H1 (cell line): ENCODE data around the gene CLCNKB. TPM values are rescaled to one million over a fixed set of nuclear protein-coding genes. Genes with fewer than 3 reads are reported as not detected.
A peak's percentile ranks its signal among the peaks of the same experiment; 100 is the strongest.

Source experiments
- CTCF ChIA-PET: fragments of 300-600 bp; sonication (Branson Sonifier 250); formaldehyde crosslinking; loops from one replicate; lab custom pipeline; 2021; ENCODE audit not compliant: partially characterized antibody; lab: Charles Lee
- POLR2A ChIA-PET: fragments of 300-600 bp; sonication (Branson Sonifier 250); formaldehyde crosslinking; loops from one replicate; lab custom pipeline; 2021; ENCODE audit warnings: inconsistent platforms; ENCODE audit not compliant: partially characterized antibody; lab: Charles Lee
- DNase-seq, 2 experiments: peaks; one replicate each; pipeline versions ENCODE4 v3.0.0 to v3.0.0-alpha.2; 2010 to 2022; ENCODE audit warnings: low spot score in 2 of 2, low read depth in 1 of 2, mixed read lengths in 1 of 2
- FAIRE-seq: peaks from 2 replicates; lab custom pipeline; 2011; peaks lifted over from hg19 to GRCh38; lab: Jason Lieb, UNC
- H2AFZ ChIP-seq: 2 replicates; pipeline ENCODE4 v1.8.1; 2012; ENCODE audit warnings: low read length, inconsistent platforms
- H2AK5ac ChIP-seq: 2 replicates; pipeline ENCODE4 v1.6.1; 2013; ENCODE audit warnings: low read depth, low read length
- H2BK120ac ChIP-seq: replicated peaks from 2 replicates; pipeline ENCODE3; 2013; ENCODE audit warnings: low read depth, low read length, inconsistent platforms
- H2BK12ac ChIP-seq: 2 replicates; pipeline ENCODE4 v1.6.1; 2013; ENCODE audit warnings: low read depth, low read length
- H2BK15ac ChIP-seq: 2 replicates; pipeline ENCODE4 v1.6.1; 2013; ENCODE audit warnings: low read length
- H2BK20ac ChIP-seq: 2 replicates; pipeline ENCODE4 v1.6.1; 2013; ENCODE audit warnings: low read length
- H2BK5ac ChIP-seq: 2 replicates; pipeline ENCODE4 v1.6.1; 2013; ENCODE audit warnings: low read depth, low read length
- H3K14ac ChIP-seq: 2 replicates; pipeline ENCODE4 v1.6.1; 2013; ENCODE audit warnings: inconsistent platforms; ENCODE audit not compliant: insufficient read length
- H3K18ac ChIP-seq: 2 replicates; pipeline ENCODE4 v1.6.1; 2013; ENCODE audit warnings: low read length; ENCODE audit errors: extremely low read depth
- H3K23ac ChIP-seq: 2 replicates; pipeline ENCODE4 v1.6.1; 2013; ENCODE audit warnings: inconsistent platforms; ENCODE audit not compliant: insufficient read length
- H3K23me2 ChIP-seq: 2 replicates; pipeline ENCODE4 v1.6.1; 2013; ENCODE audit warnings: low read depth, low read length
- H3K27ac ChIP-seq: 2 replicates; pipeline ENCODE4 v1.6.1; 2011; ENCODE audit warnings: low read depth, low read length, inconsistent platforms
- H3K27me3 ChIP-seq, 4 experiments: replicated peaks in 1 of 4; 1 replicate in 1 of 4; 2 replicates in 3 of 4; pipeline versions ENCODE4 v1.6.1 to v1.8.1; 2011 to 2013; ENCODE audit warnings: low read length in 3 of 4, mild to moderate bottlenecking in 3 of 4, inconsistent platforms in 2 of 4, mixed read lengths in 2 of 4, moderate library complexity in 1 of 4; ENCODE audit not compliant: control insufficient read depth in 3 of 4, insufficient read depth in 3 of 4; ENCODE audit errors: extremely low read depth in 1 of 4
- H3K36me3 ChIP-seq, 4 experiments: 2 replicates each; pipeline versions ENCODE4 v1.6.1 to v1.8.1; 2011 to 2013; ENCODE audit warnings: mild to moderate bottlenecking in 4 of 4, low read length in 3 of 4, moderate library complexity in 2 of 4, control low read depth in 1 of 4, inconsistent platforms in 1 of 4; ENCODE audit not compliant: insufficient read depth in 4 of 4, control insufficient read depth in 2 of 4
- H3K4ac ChIP-seq: replicated peaks from 2 replicates; pipeline ENCODE3; 2013; ENCODE audit warnings: low read length, low read depth, mixed read lengths, inconsistent platforms; ENCODE audit not compliant: insufficient read length
- H3K4me1 ChIP-seq, 4 experiments: replicated peaks in 1 of 4; 1 replicate in 1 of 4; 2 replicates in 3 of 4; pipeline versions ENCODE4 v1.6.1 to v1.8.1; 2011 to 2013; ENCODE audit warnings: low read length in 3 of 4, inconsistent platforms in 2 of 4, mixed read lengths in 1 of 4; ENCODE audit not compliant: insufficient read depth in 4 of 4, control insufficient read depth in 3 of 4
- H3K4me2 ChIP-seq, 2 experiments: 2 replicates each; pipeline versions ENCODE4 v1.6.1 to v1.8.1; 2011 to 2013; ENCODE audit warnings: low read depth in 2 of 2, low read length in 2 of 2, control low read depth in 1 of 2, inconsistent platforms in 1 of 2, mild to moderate bottlenecking in 1 of 2; ENCODE audit not compliant: insufficient read depth in 1 of 2
- H3K4me3 ChIP-seq, 4 experiments: fragments of 200-600, 300-600 bp in 1 of 4; sonication (generic), shearing (Covaris generic), sonication (Bioruptor Twin) in 1 of 4; 2 replicates each; pipeline versions ENCODE4 v1.5.1 to v1.8.1; 2011 to 2016; ENCODE audit warnings: low read length in 4 of 4, low read depth in 3 of 4, control low read depth in 2 of 4, inconsistent platforms in 2 of 4, mild to moderate bottlenecking in 2 of 4, mixed read lengths in 1 of 4, moderate library complexity in 1 of 4; ENCODE audit not compliant: insufficient read depth in 2 of 4; ENCODE audit errors: extremely low read depth in 1 of 4
- H3K56ac ChIP-seq: replicated peaks from 2 replicates; pipeline ENCODE3; 2013; ENCODE audit warnings: low read depth, mild to moderate bottlenecking, mixed read lengths, low read length, inconsistent platforms; ENCODE audit not compliant: insufficient read length
- H3K79me1 ChIP-seq: 2 replicates; pipeline ENCODE4 v1.6.1; 2013; ENCODE audit warnings: low read depth, low read length, control low read depth
- H3K79me2 ChIP-seq, 2 experiments: 2 replicates each; pipeline versions ENCODE4 v1.6.1 to v1.8.1; 2012 to 2013; ENCODE audit warnings: low read length in 2 of 2, mild to moderate bottlenecking in 2 of 2, inconsistent platforms in 1 of 2; ENCODE audit not compliant: insufficient read depth in 2 of 2, control insufficient read depth in 1 of 2
- H3K9ac ChIP-seq, 4 experiments: replicated peaks in 1 of 4; 1 replicate in 1 of 4; 2 replicates in 3 of 4; pipeline versions ENCODE4 v1.6.1 to v1.8.1; 2011 to 2013; ENCODE audit warnings: low read depth in 3 of 4, low read length in 3 of 4, control low read depth in 2 of 4, mild to moderate bottlenecking in 2 of 4, moderate library complexity in 2 of 4, inconsistent platforms in 1 of 4; ENCODE audit errors: extremely low read depth in 1 of 4
- H3K9me3 ChIP-seq, 2 experiments: 2 replicates each; pipeline versions ENCODE4 v1.6.1 to v1.8.1; 2012 to 2013; ENCODE audit warnings: mild to moderate bottlenecking in 2 of 2, moderate library complexity in 2 of 2, control low read depth in 1 of 2, inconsistent platforms in 1 of 2, low read depth in 1 of 2, low read length in 1 of 2, mixed read lengths in 1 of 2; ENCODE audit not compliant: insufficient read depth in 2 of 2
- H4K20me1 ChIP-seq, 2 experiments: replicated peaks in 1 of 2; 2 replicates each; pipeline versions ENCODE3 to v1.8.1; 2011 to 2013; ENCODE audit warnings: inconsistent platforms in 2 of 2, low read length in 2 of 2, mild to moderate bottlenecking in 1 of 2; ENCODE audit not compliant: insufficient read depth in 2 of 2, control insufficient read depth in 1 of 2
- H4K5ac ChIP-seq: 2 replicates; pipeline ENCODE4 v1.6.1; 2013; ENCODE audit warnings: low read length, low read depth, mixed read lengths, inconsistent platforms; ENCODE audit not compliant: insufficient read length
- H4K8ac ChIP-seq: 2 replicates; pipeline ENCODE4 v1.8.0; 2013; ENCODE audit warnings: mild to moderate bottlenecking, moderate library complexity, low read length, inconsistent platforms; ENCODE audit not compliant: insufficient read depth; ENCODE audit errors: extremely low read depth
- H4K91ac ChIP-seq: replicated peaks from 2 replicates; pipeline ENCODE3; 2013; ENCODE audit warnings: low read length, mixed read lengths, inconsistent platforms; ENCODE audit not compliant: insufficient read length
- EGR1 ChIP-seq: IDR thresholded peaks from 2 replicates; pipeline ENCODE4 v1.6.1; 2011; ENCODE audit warnings: low read depth, low read length, borderline replicate concordance
- EP300 ChIP-seq, 2 experiments: IDR thresholded peaks; 1 replicate in 1 of 2; 2 replicates in 1 of 2; pipeline ENCODE4 v1.6.1; 2011 to 2012; ENCODE audit warnings: low read depth in 2 of 2, low read length in 2 of 2, mild to moderate bottlenecking in 2 of 2, borderline replicate concordance in 1 of 2, inconsistent platforms in 1 of 2, moderate library complexity in 1 of 2
- GABPA ChIP-seq: IDR thresholded peaks from 2 replicates; pipeline ENCODE4 v1.6.1; 2011; ENCODE audit warnings: mild to moderate bottlenecking, low read length, moderate library complexity, borderline replicate concordance; ENCODE audit not compliant: insufficient read depth
- MAFK ChIP-seq: IDR thresholded peaks from 2 replicates; pipeline ENCODE4 v1.6.1; 2012; ENCODE audit warnings: low read depth, mild to moderate bottlenecking, improper control_type of control experiment, low read length
- TAF7 ChIP-seq: optimal IDR thresholded peaks from 2 replicates; pipeline ENCODE3; 2011; ENCODE audit warnings: low read depth, mild to moderate bottlenecking, inconsistent platforms, low read length, moderate library complexity, borderline replicate concordance
- WGBS, 2 experiments: shearing (Covaris generic) in 1 of 2; methylation state at CpG; one replicate each; pipeline versions ENCODE4 v1.1.6 to v1.1.7; 2013 to 2015; ENCODE audit warnings: low lambda C conversion rate in 2 of 2, mixed read lengths in 2 of 2, inconsistent platforms in 1 of 2, low coverage in 1 of 2, missing lambda C conversion rate in 1 of 2; ENCODE audit not compliant: insufficient replicate concordance in 2 of 2, insufficient coverage in 1 of 2, insufficient read length in 1 of 2; ENCODE audit errors: extremely low coverage in 1 of 2, missing lambda C conversion rate in 1 of 2; 5-methylcytosine and 5-hydroxymethylcytosine counted together
- polyA plus RNA-seq, 7 experiments: library from polyadenylated mRNA; depleted of rRNA in 3 of 7; stranded (reverse) in 5 of 7; unstranded in 2 of 7; fragments of >200 nt in 5 of 7; fragments of 200-250 nt in 2 of 7; gene quantifications; 1 replicate in 5 of 7; 2 replicates in 1 of 7; 4 replicates in 1 of 7; pipeline versions ENCODE4 v1.2.1 to v1.2.3, GENCODE V29; 2011 to 2013; ENCODE audit warnings: missing spikeins in 2 of 7, mixed read lengths in 2 of 7
- total RNA-seq: library from RNA; stranded (reverse); fragmentation: NEBNext Ultra II Directional; extraction: Animal tissue kit (Norgen Biotek cat#: 25700); gene quantifications from 2 replicates; pipeline ENCODE4 v1.2.1, GENCODE V29; 2021

The CLCNKB gene
- total and polyA plus RNA-seq, 2 of the 8 experiments (the other 6 are each of a cell fraction or from before 2014, with no cell fraction given): 1.2 to 3.5 TPM

DNA sequence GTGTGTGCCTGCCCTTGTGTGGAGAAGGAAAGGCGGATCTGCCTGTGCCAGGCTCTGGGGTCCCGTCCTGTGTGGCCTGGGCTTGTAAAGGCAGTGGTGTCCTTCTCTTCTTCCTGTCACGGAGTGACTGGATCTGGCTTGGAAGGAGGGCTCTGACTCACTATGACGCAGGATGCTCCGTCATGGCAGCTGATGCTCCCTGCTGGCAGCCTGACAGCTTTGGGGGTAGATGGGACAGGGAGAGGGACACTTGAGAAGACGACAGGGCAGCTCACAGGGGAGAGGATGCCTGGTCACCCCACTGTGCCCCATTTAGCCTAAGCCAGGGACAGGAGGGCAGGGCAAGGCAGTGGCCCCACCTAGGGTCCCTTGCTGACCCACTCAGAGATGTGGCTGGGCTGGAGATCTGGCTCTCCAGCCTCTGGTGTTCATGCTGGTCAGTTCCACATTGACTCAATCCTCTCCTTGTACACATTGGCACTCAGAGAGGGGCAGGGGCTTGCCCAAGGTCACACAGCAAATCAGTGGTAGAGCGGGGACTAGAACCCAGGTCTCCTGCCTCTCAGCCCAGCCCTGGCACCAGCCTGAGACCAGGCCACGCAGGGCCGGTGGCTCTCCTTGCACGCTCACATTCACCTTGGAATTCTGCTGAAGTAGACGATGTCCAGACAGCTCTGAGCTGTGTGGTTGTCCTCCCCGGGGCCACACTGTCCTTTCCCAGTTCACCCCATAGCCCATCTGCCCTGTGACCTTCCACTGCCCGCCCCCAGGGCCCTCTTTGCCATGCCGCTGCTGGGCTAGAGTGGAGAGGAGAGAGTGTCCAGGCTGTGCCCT lies 32.7 kb downstream of the CLCNKB start:
- H2AK5ac ChIP-seq: peak overlapping the region; percentile 41; the same call in 1 of the 2 replicates
- no peak overlapping the region for H3K14ac ChIP-seq
- H3K9ac ChIP-seq: no peak overlapping the region
- no peak overlapping the region for H3K56ac ChIP-seq
- H3K4ac ChIP-seq: peak overlapping the region; percentile 15
- no peak overlapping the region for H3K4me2 ChIP-seq
- no peak for DNase-seq
- no peak overlapping the region for H3K4me3 ChIP-seq
- H3K4me1 ChIP-seq: peaks cover 2 to 25% (median 10%) of the 10 kb centered on the region in 4 experiments
- no peak overlapping the region for H2BK120ac ChIP-seq
- H2BK5ac ChIP-seq: no peak overlapping the region
- no peaks in the 10 kb centered on the region for H3K79me1 ChIP-seq
- WGBS, 2 experiments: 73% methylated on average over 14 of the region's 14 CpGs; no CpG with 5 or more reads in 1 of the 2 experiments
- H3K27ac ChIP-seq: no peak overlapping the region
- CTCF ChIA-PET: interaction anchor here (0.9 to 21.9 kb wide), 9 partner anchors 9 to 167 kb away, joined by 3 to 569 read pairs (median 45); no protein-coding TSS in a partner anchor
- peak overlapping the region; percentile 81; the same call in 1 of the 2 replicates for H2BK15ac ChIP-seq
- H3K27me3 ChIP-seq: peaks cover 4 to 38% (median 30%) of the 10 kb centered on the region in 4 experiments
- H3K36me3 ChIP-seq: no peaks in the 10 kb centered on the region
- H3K23ac ChIP-seq: no peak overlapping the region
- no peak overlapping the region for H4K5ac ChIP-seq
- H3K9me3 ChIP-seq: no peaks in the 10 kb centered on the region
- H2AFZ ChIP-seq: no peak overlapping the region
- TF ChIP-seq GABPA (no peak), EP300 (IDR thresholded peaks at IDR 0.05; ENCODE audit: borderline replicate concordance in 1 of 2, low read depth in 2 of 2, low read length in 2 of 2) (no peak), MAFK (peak; percentile 20; the same call in 1 of the 2 replicates), EGR1 (no peak), TAF7 (no peak)
- TF ChIP-seq, all 59 proteins: peak for 1
- H2BK20ac ChIP-seq: no peak overlapping the region
- H3K79me2 ChIP-seq: no peaks in the 10 kb centered on the region
- no peak overlapping the region for H2BK12ac ChIP-seq
- POLR2A ChIA-PET: no interaction called here
- no peak overlapping the region for H4K8ac ChIP-seq
- H3K23me2 ChIP-seq: peaks cover 11% of the 10 kb centered on the region
- FAIRE-seq: no peak
- no peak overlapping the region for H3K18ac ChIP-seq
- H4K20me1 ChIP-seq: peaks cover 1 to 10% of the 10 kb centered on the region in 2 experiments
- no peak overlapping the region for H4K91ac ChIP-seq
